ENCODE measurements around the gene POLE2. TPM values are rescaled to one million over a fixed set of nuclear protein-coding genes. Genes with fewer than 3 reads are reported as not detected.

Gene POLE2
- total and polyA plus RNA-seq, 2 of the 4 experiments (the other 2 are of a cell fraction), result 12.2 to 12.3 TPM

GRCh38 chr14:49612251-49612650 lies 75.8 kb downstream of the POLE2 start:
- no peak overlapping the region for H3K27ac ChIP-seq (ENCODE audit: insufficient read depth, low read length)
- no peak overlapping the region for H3K4me2 ChIP-seq (ENCODE audit: low read depth, low read length)
- H3K36me3 ChIP-seq (ENCODE audit: control insufficient read depth, insufficient read depth, low read length), result peaks cover 2% of the 10 kb centered on the region
- H3K14ac ChIP-seq (replicated peaks; ENCODE audit: low read depth, low read length), result no peak overlapping the region
- peaks cover 2% of the 10 kb centered on the region for H3K4me1 ChIP-seq (ENCODE audit: control insufficient read depth, insufficient read depth, low read length)
- no peak overlapping the region for H2BK120ac ChIP-seq (ENCODE audit: low read depth, low read length)
- no peak overlapping the region for H3K18ac ChIP-seq (ENCODE audit: low read depth, low read length)
- H3K4me3 ChIP-seq (ENCODE audit: insufficient read depth, low read depth, low read length), result no peak overlapping the region
- ATAC-seq (ENCODE audit: low read depth) (no peak; the same call in 1 of the 2 replicates), DNase-seq (no peak)
- no peaks in the 10 kb centered on the region for H3K27me3 ChIP-seq (ENCODE audit: control insufficient read depth, insufficient read depth, low read length)
- no peak overlapping the region for H2AK9ac ChIP-seq (replicated peaks; ENCODE audit: low read depth, low read length, poor library complexity)
- no peak overlapping the region for H2AK5ac ChIP-seq (ENCODE audit: low read depth, low read length)
- CTCF ChIA-PET, result no interaction called here
- no peak overlapping the region for H3K56ac ChIP-seq (ENCODE audit: extremely low read depth, insufficient read depth, low read length)
- peaks cover 6% of the 10 kb centered on the region for H3K9me1 ChIP-seq (ENCODE audit: insufficient read depth, low read length)
- no peak overlapping the region for H4K5ac ChIP-seq (ENCODE audit: low read depth, low read length)
- no CpG with 5 or more reads among the region's 4 CpGs for WGBS, 2 experiments (ENCODE audit: extremely low coverage in 2 of 2, insufficient read length in 1 of 2)
- dilution Hi-C loops (cut with HindIII; ENCODE audit: low sequenced_read_pairs, unreplicated experiment), result no loop called here
- intact Hi-C loops (cut with micrococcal nuclease), result no loop called here
- TF ChIP-seq CEBPB (IDR thresholded peaks at IDR 0.05; ENCODE audit: low read depth, low read length) (no peak), POLR2A (IDR thresholded peaks at IDR 0.05; ENCODE audit: low read depth, low read length) (no peak), BHLHE40 (IDR thresholded peaks at IDR 0.05; ENCODE audit: low read depth, low read length) (no peak), RAD21 (IDR thresholded peaks at IDR 0.05; ENCODE audit: low read length) (no peak), RCOR1 (IDR thresholded peaks at IDR 0.05; ENCODE audit: insufficient replicate concordance, low read length) (no peak), MAFK (IDR thresholded peaks at IDR 0.05; ENCODE audit: low read depth, low read length) (no peak), MAZ (IDR thresholded peaks at IDR 0.05; ENCODE audit: borderline replicate concordance, low read depth, low read length) (no peak), FOS (IDR thresholded peaks at IDR 0.05; ENCODE audit: low read depth, low read length) (no peak), NFE2L2 (IDR thresholded peaks at IDR 0.05; ENCODE audit: low read depth, low read length) (no peak), ELK1 (IDR thresholded peaks at IDR 0.05; ENCODE audit: borderline replicate concordance, low read depth, low read length) (no peak), MXI1 (IDR thresholded peaks at IDR 0.05; ENCODE audit: borderline replicate concordance, low read depth, low read length) (no peak), SMC3 (IDR thresholded peaks at IDR 0.05; ENCODE audit: low read depth, low read length) (no peak), CHD1 (IDR thresholded peaks at IDR 0.05; ENCODE audit: low read depth, low read length) (no peak), RFX5 (IDR thresholded peaks at IDR 0.05; ENCODE audit: low read depth, low read length) (no peak), CTCF (conservative IDR thresholded peaks at IDR 0.05; ENCODE audit: low read depth, low read length) (no peak), USF2 (IDR thresholded peaks at IDR 0.05; ENCODE audit: low read depth, low read length) (no peak)
- H3K9ac ChIP-seq (ENCODE audit: low read depth, low read length), result no peak overlapping the region
- no peak overlapping the region for H4K8ac ChIP-seq (ENCODE audit: low read depth in 2 of 2, low read length in 2 of 2)
- H3K23ac ChIP-seq (ENCODE audit: low read depth, low read length), result no peak overlapping the region; the same call in 1 of the 2 replicates
- H4K91ac ChIP-seq (ENCODE audit: insufficient read depth, low read depth, low read length), result no peak overlapping the region
- H3K9me3 ChIP-seq (ENCODE audit: control insufficient read depth, insufficient read depth, low read length), result no peaks in the 10 kb centered on the region
- in situ Hi-C loops (cut with MboI; ENCODE audit: low sequenced_read_pairs), result no loop called here
- H3K79me1 ChIP-seq (ENCODE audit: low read depth in 1 of 2, low read length in 2 of 2), result peaks cover 20 to 32% of the 10 kb centered on the region in 2 experiments
- no peak overlapping the region for H2BK5ac ChIP-seq (ENCODE audit: low read depth, low read length, poor library complexity, severe bottlenecking)
- H2AFZ ChIP-seq (replicated peaks; ENCODE audit: low read length, poor library complexity), result no peak overlapping the region
- no peak overlapping the region for H3K4ac ChIP-seq (ENCODE audit: low read depth, low read length)
- no peak overlapping the region for H2BK20ac ChIP-seq (ENCODE audit: low read depth, low read length)
- no TSS peak for BruUV-seq (replicated peaks)
- POLR2A ChIA-PET (ENCODE audit: unreplicated experiment), result interaction anchor here (0.5 kb wide), 1 partner anchor 535 kb away, joined by 5 read pairs; no protein-coding TSS in a partner anchor
- peaks cover 3% of the 10 kb centered on the region for H4K20me1 ChIP-seq (ENCODE audit: insufficient read depth, low read length)
- H2BK15ac ChIP-seq (ENCODE audit: low read depth, low read length), result no peak overlapping the region

All from IMR-90 (cell line).